GM19395 (cell line): ENCODE measurements around the gene AIMP1.
"Not testable (repeated sequence)": the region's sequence is repeated elsewhere in the genome, so short reads cannot be mapped to it uniquely, and the experiment has no call there.

ENCODE experiments used
- ATAC-seq: cut with Tn5 transposase; IDR thresholded peaks from one replicate; pipeline ENCODE4 v1.9.1; 2021; ENCODE audit warnings: mild to moderate bottlenecking, moderate library complexity; ENCODE audit not compliant: unreplicated experiment

Gene AIMP1

GRCh38 chr4:106312377-106312776 is 4.0 kb upstream of the AIMP1 start:
- ATAC-seq, result no peak

GRCh38 chr4:106312997-106313522 is 3.3 kb upstream of the AIMP1 start:
- ATAC-seq, result no peak

DNA sequence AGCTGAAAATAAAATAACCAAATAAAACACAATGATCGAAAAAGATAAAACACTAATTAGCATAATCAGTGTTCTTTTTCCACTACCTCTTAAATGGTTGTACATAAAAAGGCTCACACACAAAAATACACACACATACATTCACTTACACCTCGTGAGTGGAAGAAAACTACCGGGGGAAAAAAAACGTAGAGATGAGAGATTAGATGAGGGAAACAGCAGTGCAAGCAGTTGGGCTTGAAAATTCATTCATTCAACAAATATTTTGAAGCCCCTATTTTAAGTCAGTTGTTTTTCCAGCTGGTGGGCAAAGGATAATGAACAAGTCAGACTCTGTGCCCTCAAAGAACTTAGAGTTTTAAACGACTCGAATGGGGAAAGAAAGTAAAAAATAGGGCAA is 1.4 kb upstream of the AIMP1 start:
- ATAC-seq, result no peak

GRCh38 chr4:106315476-106315967 is 828 bp upstream of the AIMP1 start:
- ATAC-seq, result peak; percentile 30

GRCh38 chr4:106316773-106317409 is 541 bp downstream of the AIMP1 start:
- ATAC-seq, result peak; percentile 16

DNA sequence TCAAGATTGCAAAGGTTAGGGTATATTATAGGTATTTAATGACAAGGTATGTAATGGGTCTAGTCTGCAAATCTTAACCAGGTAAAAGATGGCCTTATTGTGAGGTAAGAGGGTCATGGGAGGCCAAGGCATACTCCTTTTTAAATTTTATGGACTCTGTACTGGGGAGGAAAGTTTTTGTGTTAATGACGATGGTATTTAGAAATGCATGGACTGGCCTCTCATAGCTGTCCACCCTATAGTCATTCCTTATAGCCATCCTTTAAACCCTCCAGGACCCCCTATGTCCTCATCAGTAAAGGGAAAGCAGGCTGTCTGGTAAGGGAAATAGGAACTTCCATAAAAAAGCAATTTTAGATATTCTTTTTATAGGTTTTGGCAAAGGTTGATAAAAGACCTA is 1.5 kb downstream of the AIMP1 start:
- ATAC-seq, result no peak

DNA sequence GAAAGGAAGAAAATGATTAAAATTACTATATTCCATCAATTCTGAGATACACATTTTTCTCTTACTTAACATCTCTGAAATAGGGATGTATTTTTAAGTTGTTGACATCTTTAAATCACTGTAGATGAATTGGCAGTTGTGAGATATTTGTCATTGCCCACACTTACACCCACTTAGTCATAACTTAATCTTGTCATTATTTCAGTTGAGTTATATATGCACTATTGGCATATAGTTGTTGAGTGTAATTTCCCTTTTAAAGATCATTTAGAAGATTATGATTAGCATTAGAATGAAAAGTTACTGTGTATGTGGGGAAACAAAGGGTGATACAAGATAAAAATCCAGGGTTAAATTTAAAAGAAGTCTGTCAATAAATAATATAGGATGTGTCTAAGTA is 2.2 kb downstream of the AIMP1 start:
- no peak for ATAC-seq

- ATAC-seq, result no peak
Observed at GRCh38 chr4:106320235-106320634, 3.9 kb downstream of the AIMP1 start.

GRCh38 chr4:106321168-106321567 is 4.8 kb downstream of the AIMP1 start:
- not testable (repeated sequence) for ATAC-seq

GRCh38 chr4:106321814-106322213 is 5.5 kb downstream of the AIMP1 start:
- ATAC-seq, result not testable (repeated sequence)

GRCh38 chr4:106323119-106323518 is 6.8 kb downstream of the AIMP1 start:
- no peak for ATAC-seq

DNA sequence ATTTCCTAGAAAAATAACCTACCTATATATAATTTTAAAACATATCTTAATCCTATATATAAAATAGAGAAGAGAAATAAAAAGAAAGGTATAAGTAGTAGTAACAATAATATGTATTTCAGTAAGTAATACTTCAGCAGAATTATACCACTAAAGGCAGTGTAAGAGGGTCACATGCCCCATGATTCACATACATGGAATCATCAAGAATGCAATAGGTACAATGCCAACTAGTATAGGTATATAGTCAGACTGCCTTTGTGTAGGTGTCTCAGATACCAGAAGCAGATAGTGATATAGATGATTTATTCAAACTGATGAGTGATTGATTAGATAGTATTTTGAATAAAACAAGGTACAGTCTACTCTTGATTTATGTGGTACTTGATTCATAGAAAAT is 9.4 kb downstream of the AIMP1 start:
- no peak for ATAC-seq

DNA sequence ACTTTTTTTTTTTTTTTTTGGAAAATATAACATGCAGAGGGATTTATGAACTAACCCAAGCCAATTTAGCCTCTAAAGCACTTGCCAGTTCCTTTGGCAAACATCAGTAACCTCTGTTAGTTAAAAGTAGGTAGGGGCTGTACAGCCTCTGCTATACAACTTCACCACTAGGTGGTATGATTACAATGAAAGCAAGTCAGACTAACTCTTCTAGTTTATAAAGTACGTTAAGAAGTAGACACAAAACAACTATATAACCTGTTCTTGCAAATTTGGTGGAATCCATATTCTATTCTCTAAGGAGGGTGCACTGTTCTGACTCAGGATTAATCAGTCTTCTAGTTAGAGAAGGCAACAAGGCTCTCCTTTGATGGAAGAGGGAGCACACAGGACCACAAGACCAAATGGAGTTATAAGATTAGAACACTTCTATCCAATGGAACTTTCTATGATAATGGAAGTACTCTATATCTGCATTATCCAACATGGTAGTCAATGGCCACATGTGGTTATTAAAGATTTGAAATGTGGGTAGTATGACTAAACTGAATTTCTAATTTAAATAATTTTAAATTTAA is 12.8 kb downstream of the AIMP1 start:
- ATAC-seq, result peak; percentile 87

GRCh38 chr4:106333186-106333585 is 16.8 kb downstream of the AIMP1 start:
- no peak for ATAC-seq

DNA sequence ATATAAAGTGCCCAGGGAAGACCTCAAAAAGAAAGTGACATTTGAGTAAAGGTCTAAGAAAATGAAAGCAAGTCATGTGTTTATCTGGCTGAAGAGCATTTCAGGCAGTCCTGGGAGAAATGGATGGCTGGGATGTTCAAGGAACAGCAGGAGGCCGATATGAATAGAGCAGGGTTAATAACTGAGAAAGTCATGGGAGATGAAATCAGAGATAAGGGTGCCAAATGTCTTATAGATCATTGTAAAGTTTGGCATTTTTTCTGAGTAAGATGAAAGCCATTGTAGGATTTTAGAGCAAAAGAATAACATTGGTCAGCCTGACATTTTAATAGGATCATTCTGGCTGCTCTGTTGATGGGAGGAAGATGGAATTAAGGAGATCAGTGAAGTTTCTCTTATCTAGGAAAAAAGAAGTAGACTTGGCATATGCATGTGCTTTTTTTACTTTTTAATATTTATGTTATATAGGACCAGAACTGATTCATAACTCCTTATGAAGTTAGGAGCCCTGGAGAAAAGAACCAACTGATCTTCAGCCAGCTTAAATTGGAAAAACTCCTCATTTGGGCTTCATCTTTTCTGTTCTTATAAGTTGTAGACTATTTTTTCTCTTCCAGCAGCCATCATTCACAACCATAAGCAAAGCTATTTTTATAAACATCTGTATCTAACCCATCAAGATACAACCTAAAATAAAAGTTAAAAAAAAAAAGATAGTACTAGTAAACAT is 18.6 kb downstream of the AIMP1 start:
- ATAC-seq, result no peak

DNA sequence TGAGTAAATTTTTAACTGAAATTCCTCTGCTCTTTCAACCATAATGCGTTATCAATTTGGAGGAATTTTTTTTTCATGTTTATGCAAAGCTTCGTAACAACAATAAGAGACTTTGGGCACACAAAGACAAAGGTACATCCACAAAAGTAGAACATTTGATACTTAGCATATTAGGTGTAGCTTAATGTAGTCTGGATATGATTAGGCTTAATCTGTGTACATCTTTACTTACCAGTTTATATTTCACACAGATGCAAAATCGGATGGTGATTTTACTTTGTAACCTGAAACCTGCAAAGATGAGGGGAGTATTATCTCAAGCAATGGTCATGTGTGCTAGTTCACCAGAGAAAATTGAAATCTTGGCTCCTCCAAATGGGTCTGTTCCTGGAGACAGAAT is 20.3 kb downstream of the AIMP1 start:
- ATAC-seq, result no peak

DNA sequence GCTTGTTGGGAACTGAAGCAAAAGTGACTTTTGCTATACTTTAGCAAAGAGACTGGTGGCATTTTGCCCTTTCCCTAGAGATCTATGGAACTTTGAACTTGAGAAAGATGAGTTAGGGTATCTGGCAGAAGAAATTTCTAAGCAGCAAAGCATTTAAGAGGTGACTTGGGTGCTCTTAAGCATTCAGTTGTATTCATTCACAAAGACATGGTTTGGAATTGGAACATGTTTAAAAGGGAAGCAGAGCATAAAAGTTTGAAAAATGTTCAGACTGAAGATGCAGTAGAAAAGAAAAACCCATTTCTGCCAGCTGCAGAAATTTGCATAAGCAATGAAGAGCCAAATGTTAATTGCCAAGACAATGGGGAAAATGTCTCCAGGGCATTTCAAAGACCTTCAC is 21.6 kb downstream of the AIMP1 start:
- no peak for ATAC-seq

GRCh38 chr4:106338671-106339070 is 22.3 kb downstream of the AIMP1 start:
- no peak for ATAC-seq

GRCh38 chr4:106339431-106339830 is 23.1 kb downstream of the AIMP1 start:
- no peak for ATAC-seq

DNA sequence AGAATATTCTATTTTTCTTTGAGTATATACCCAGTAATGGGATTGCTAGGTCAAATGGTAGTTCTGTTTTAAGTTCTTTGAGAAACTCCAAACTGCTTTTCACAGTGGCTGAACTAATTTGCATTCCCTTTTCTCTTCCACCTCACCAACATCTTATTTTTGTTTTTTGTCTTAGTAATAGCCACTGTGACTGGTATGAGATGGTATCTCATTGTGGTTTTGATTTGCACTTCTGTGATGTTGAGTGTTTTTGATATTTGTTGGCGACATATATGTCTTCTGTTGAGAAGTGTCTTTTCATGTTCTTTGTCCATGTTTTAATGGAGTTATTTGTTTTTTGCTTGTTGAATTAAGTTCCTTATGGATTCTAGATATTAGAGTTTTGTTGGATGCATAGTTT is 24.4 kb downstream of the AIMP1 start:
- no peak for ATAC-seq

DNA sequence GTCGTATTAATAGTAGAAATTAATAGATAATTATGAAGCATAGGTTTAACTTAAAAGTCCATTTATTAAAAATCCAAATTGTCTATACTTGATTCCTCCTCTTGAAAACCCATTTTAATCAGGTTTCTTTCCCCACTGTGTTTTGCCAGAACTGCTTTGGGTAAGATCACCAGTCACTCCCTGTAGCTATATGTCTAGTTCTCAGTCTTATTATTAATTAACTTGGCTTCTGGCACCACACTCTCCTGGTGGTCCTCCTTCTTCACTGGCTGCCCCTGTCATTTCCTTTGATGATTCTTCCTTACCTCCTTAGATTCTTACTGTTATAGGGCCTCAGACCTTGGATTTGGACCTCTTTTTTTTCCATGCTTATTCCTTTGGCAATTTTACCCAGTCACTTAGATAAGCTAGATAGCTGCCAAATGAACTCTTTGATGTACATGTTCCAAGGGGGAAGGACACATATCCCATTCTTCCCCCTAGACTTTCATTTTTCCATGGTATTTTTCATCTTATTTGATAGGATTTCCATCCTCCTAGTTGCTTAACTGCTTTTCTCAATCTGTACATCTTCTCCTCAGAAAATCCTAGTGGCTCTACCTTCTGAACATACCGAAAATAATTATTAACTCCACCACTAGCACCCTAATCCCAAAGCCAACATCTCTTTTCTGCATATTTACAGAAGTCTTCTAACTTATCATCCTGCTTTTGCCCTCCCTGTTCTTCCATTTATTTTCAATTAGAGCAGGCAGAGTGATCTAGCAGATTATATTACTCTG is 27.7 kb downstream of the AIMP1 start:
- no peak for ATAC-seq
